Stimulated activated naive CD4-positive, alpha-beta T cell treated with Interleukin-2 at 50 U/mL for 16 hours (primary cell): ENCODE data around the gene PAQR4.

Source experiments
- DNase-seq: peaks from one replicate; lab custom pipeline; 2025; lab: John Stamatoyannopoulos, UW

Gene PAQR4

GRCh38 chr16:3007957-3008689 lies 39.0 kb downstream of the PAQR4 start:
- DNase-seq = no peak

- no peak for DNase-seq
Observed at GRCh38 chr16:3008690-3009037, 39.5 kb downstream of the PAQR4 start.

GRCh38 chr16:3009568-3010390 lies 40.6 kb downstream of the PAQR4 start:
- no peak for DNase-seq

GRCh38 chr16:3010510-3010909 lies 41.4 kb downstream of the PAQR4 start:
- no peak for DNase-seq

GRCh38 chr16:3012246-3012645 lies 43.1 kb downstream of the PAQR4 start:
- no peak for DNase-seq

- DNase-seq = no peak
Observed at GRCh38 chr16:3012828-3013420, 43.8 kb downstream of the PAQR4 start, which contains the start of gene CLDN9. CLDN9 (plus strand) TSS chr16:3012923; CDS start chr16:3013363, 440 bp downstream.

- DNase-seq = no peak
Observed at GRCh38 chr16:3013491-3013951, 44.4 kb downstream of the PAQR4 start.

GRCh38 chr16:3013998-3014690 lies 45.0 kb downstream of the PAQR4 start:
- DNase-seq = no peak

GRCh38 chr16:3014971-3015370 lies 45.8 kb downstream of the PAQR4 start:
- no peak for DNase-seq

- DNase-seq = no peak
Observed at GRCh38 chr16:3015865-3016521, 46.8 kb downstream of the PAQR4 start.

GRCh38 chr16:3017344-3017743 lies 48.2 kb downstream of the PAQR4 start:
- no peak for DNase-seq

GRCh38 chr16:3017794-3018506 lies 48.8 kb downstream of the PAQR4 start, which contains the start of gene CLDN6:
CLDN6 (minus strand) TSS chr16:3018183; CDS start chr16:3016021, 2,162 bp downstream.
- no peak for DNase-seq

GRCh38 chr16:3019594-3020246 lies 50.6 kb downstream of the PAQR4 start:
- DNase-seq = no peak

GRCh38 chr16:3020247-3020603 lies 51.1 kb downstream of the PAQR4 start, which contains the start of gene TNFRSF12A:
TNFRSF12A (plus strand) TSS chr16:3020368; CDS start chr16:3020398, 30 bp downstream.
- DNase-seq = peak; percentile 47

GRCh38 chr16:3020604-3021448 lies 51.7 kb downstream of the PAQR4 start:
- DNase-seq = peak; percentile 61

GRCh38 chr16:3021449-3022207 lies 52.5 kb downstream of the PAQR4 start:
- peak; percentile 75 for DNase-seq

- DNase-seq = peak; percentile 90
Observed at GRCh38 chr16:3022208-3022683, 53.1 kb downstream of the PAQR4 start.

GRCh38 chr16:3022684-3023414 lies 53.7 kb downstream of the PAQR4 start:
- no peak for DNase-seq
